Measurements from ENCODE around the gene ATG16L1. TPM values are rescaled to one million over a fixed set of nuclear protein-coding genes. Genes with fewer than 3 reads are reported as not detected.

The ATG16L1 gene
- total RNA-seq, 1 donor from 2014 or later = 24.8 TPM

GRCh38 chr2:233221378-233222063, 30.0 kb upstream of the ATG16L1 start:
- TF ChIP-seq CTCF (IDR thresholded peaks at IDR 0.05) = no peak
- Mint-ChIP-seq H3K36me3 (ENCODE audit: low read depth) (no peaks in the 10 kb centered on the region), H3K4me1 (ENCODE audit: low read depth) (no peaks in the 10 kb centered on the region), H3K27ac (ENCODE audit: unreplicated experiment) (no peak overlapping the region), H3K4me3 (ENCODE audit: unreplicated experiment) (no peak overlapping the region), H3K27me3 (ENCODE audit: low read depth) (peaks cover 19% of the 10 kb centered on the region), H3K9me3 (ENCODE audit: low read depth) (no peaks in the 10 kb centered on the region)
- no peak for DNase-seq (ENCODE audit: low spot score)

- H3K27ac Mint-ChIP-seq (ENCODE audit: unreplicated experiment) = no peak overlapping the region
- H3K4me1 Mint-ChIP-seq (ENCODE audit: low read depth) = no peaks in the 10 kb centered on the region
- no peak for DNase-seq (ENCODE audit: low spot score)
- no peak for TF ChIP-seq CTCF (IDR thresholded peaks at IDR 0.05)
- H3K9me3 Mint-ChIP-seq (ENCODE audit: low read depth) = no peaks in the 10 kb centered on the region
- peaks cover 33% of the 10 kb centered on the region for H3K27me3 Mint-ChIP-seq (ENCODE audit: low read depth)
- H3K4me3 Mint-ChIP-seq (ENCODE audit: unreplicated experiment) = no peak overlapping the region
- no peaks in the 10 kb centered on the region for H3K36me3 Mint-ChIP-seq (ENCODE audit: low read depth)
Measured at GRCh38 chr2:233223059-233223894, 28.2 kb upstream of the ATG16L1 start.

- DNase-seq (ENCODE audit: low spot score) = no peak
- no peak overlapping the region for H3K27ac Mint-ChIP-seq (ENCODE audit: unreplicated experiment)
- H3K4me3 Mint-ChIP-seq (ENCODE audit: unreplicated experiment) = no peak overlapping the region
- H3K4me1 Mint-ChIP-seq (ENCODE audit: low read depth) = no peaks in the 10 kb centered on the region
- no peaks in the 10 kb centered on the region for H3K9me3 Mint-ChIP-seq (ENCODE audit: low read depth)
- H3K36me3 Mint-ChIP-seq (ENCODE audit: low read depth) = no peaks in the 10 kb centered on the region
- peaks cover 40% of the 10 kb centered on the region for H3K27me3 Mint-ChIP-seq (ENCODE audit: low read depth)
- no peak for TF ChIP-seq CTCF (IDR thresholded peaks at IDR 0.05)
Measured at GRCh38 chr2:233225230-233226068, 26.0 kb upstream of the ATG16L1 start.

GRCh38 chr2:233226511-233227031, 24.9 kb upstream of the ATG16L1 start:
- no peak overlapping the region for H3K27ac Mint-ChIP-seq (ENCODE audit: unreplicated experiment)
- no peak for DNase-seq (ENCODE audit: low spot score)
- no peaks in the 10 kb centered on the region for H3K9me3 Mint-ChIP-seq (ENCODE audit: low read depth)
- no peak overlapping the region for H3K4me3 Mint-ChIP-seq (ENCODE audit: unreplicated experiment)
- peaks cover 40% of the 10 kb centered on the region for H3K27me3 Mint-ChIP-seq (ENCODE audit: low read depth)
- no peaks in the 10 kb centered on the region for H3K4me1 Mint-ChIP-seq (ENCODE audit: low read depth)
- no peak for TF ChIP-seq CTCF (IDR thresholded peaks at IDR 0.05)
- no peaks in the 10 kb centered on the region for H3K36me3 Mint-ChIP-seq (ENCODE audit: low read depth)

Measured in chondrocyte (in vitro differentiated cells).